CD14-positive monocyte (primary cell): ENCODE measurements around the gene RNF187. TPM values are rescaled to one million over a fixed set of nuclear protein-coding genes. Genes with fewer than 3 reads are reported as not detected.

Experiments
- DNase-seq, 3 donors: peaks; one replicate each; pipeline ENCODE4 v3.0.0-alpha.2; 2011 to 2022
- H2AFZ ChIP-seq: 2 replicates; pipeline ENCODE4 v1.6.0; 2012; ENCODE audit warnings: mild to moderate bottlenecking, low read depth, low read length, inconsistent platforms; ENCODE audit not compliant: insufficient read depth, poor library complexity, severe bottlenecking
- H3K27ac ChIP-seq, 2 donors: 1 replicate in 1 of 2; 2 replicates in 1 of 2; pipeline ENCODE4 v1.5.1; 2012 to 2013; ENCODE audit warnings: low read length in 2 of 2, control low read depth in 1 of 2, inconsistent platforms in 1 of 2, low read depth in 1 of 2, mild to moderate bottlenecking in 1 of 2
- H3K27me3 ChIP-seq, 2 donors: one replicate each; pipeline versions ENCODE4 v1.6.0 to v1.6.1; 2011 to 2013; ENCODE audit warnings: low read length in 2 of 2; ENCODE audit not compliant: control insufficient read depth in 2 of 2, insufficient read depth in 2 of 2
- H3K36me3 ChIP-seq, 2 donors: replicated peaks in 1 of 2; 1 replicate in 1 of 2; 2 replicates in 1 of 2; pipeline versions ENCODE4 v1.5.1 to v1.6.1; 2012 to 2013; ENCODE audit warnings: low read length in 2 of 2, control low read depth in 1 of 2, inconsistent platforms in 1 of 2, mild to moderate bottlenecking in 1 of 2; ENCODE audit not compliant: insufficient read depth in 2 of 2, control insufficient read depth in 1 of 2
- H3K4me1 ChIP-seq, 2 donors: 1 replicate in 1 of 2; 2 replicates in 1 of 2; pipeline versions ENCODE4 v1.5.1 to v1.6.1; 2012 to 2013; ENCODE audit warnings: low read length in 2 of 2, control low read depth in 1 of 2, inconsistent platforms in 1 of 2, mild to moderate bottlenecking in 1 of 2, moderate library complexity in 1 of 2; ENCODE audit not compliant: insufficient read depth in 2 of 2, control insufficient read depth in 1 of 2
- H3K4me2 ChIP-seq: replicated peaks from 2 replicates; pipeline ENCODE3; 2012; ENCODE audit warnings: low read length, moderate library complexity, mild to moderate bottlenecking; ENCODE audit not compliant: poor library complexity, severe bottlenecking; ENCODE audit errors: extremely low read depth
- H3K4me3 ChIP-seq, 3 experiments: fragments of 200-600 bp in 1 of 3; sonication (generic) in 1 of 3; replicated peaks in 1 of 3; 1 replicate in 2 of 3; 2 replicates in 1 of 3; pipeline ENCODE4 v1.5.1; 2011 to 2013; ENCODE audit warnings: low read length in 3 of 3, mild to moderate bottlenecking in 3 of 3, control low read depth in 2 of 3, low read depth in 2 of 3, inconsistent platforms in 1 of 3, moderate library complexity in 1 of 3
- H3K79me2 ChIP-seq: 2 replicates; pipeline ENCODE4 v1.6.0; 2012; ENCODE audit warnings: mild to moderate bottlenecking, control low read depth, inconsistent platforms, low read length, moderate library complexity; ENCODE audit not compliant: insufficient read depth
- H3K9ac ChIP-seq: 2 replicates; pipeline ENCODE4 v1.6.0; 2017; ENCODE audit warnings: low read length, mild to moderate bottlenecking; ENCODE audit not compliant: insufficient read depth, poor library complexity, severe bottlenecking
- H3K9me3 ChIP-seq, 2 donors: replicated peaks in 1 of 2; 1 replicate in 1 of 2; 2 replicates in 1 of 2; pipeline versions ENCODE4 v1.5.1 to v1.6.1; 2012 to 2013; ENCODE audit warnings: low read length in 2 of 2, control low read depth in 1 of 2; ENCODE audit not compliant: control insufficient read depth in 1 of 2, insufficient read depth in 1 of 2
- H4K20me1 ChIP-seq: 2 replicates; pipeline ENCODE4 v1.6.0; 2012; ENCODE audit warnings: mild to moderate bottlenecking, low read length, control low read depth, moderate library complexity; ENCODE audit not compliant: insufficient read depth
- H3K27ac Mint-ChIP-seq, 7 donors: one replicate each; pipeline ENCODE4 v1.8.0; 2020; ENCODE audit warnings: mild to moderate bottlenecking in 7 of 7, mixed read lengths in 7 of 7, moderate library complexity in 6 of 7, inconsistent platforms in 2 of 7
- H3K27me3 Mint-ChIP-seq, 3 donors: one replicate each; pipeline ENCODE4 v1.8.0; 2021 to 2022; ENCODE audit warnings: low read depth in 3 of 3, mild to moderate bottlenecking in 3 of 3, mixed read lengths in 3 of 3, moderate library complexity in 3 of 3, inconsistent platforms in 1 of 3
- H3K36me3 Mint-ChIP-seq, 2 donors: one replicate each; pipeline ENCODE4 v1.8.0; 2020; ENCODE audit warnings: mixed read lengths in 2 of 2, inconsistent platforms in 1 of 2, mild to moderate bottlenecking in 1 of 2
- H3K4me1 Mint-ChIP-seq: one replicate; pipeline ENCODE4 v1.8.0; 2020; ENCODE audit warnings: mild to moderate bottlenecking, mixed read lengths
- H3K4me3 Mint-ChIP-seq, 2 donors: one replicate each; pipeline ENCODE4 v1.8.0; 2020; ENCODE audit warnings: mild to moderate bottlenecking in 2 of 2, mixed read lengths in 2 of 2, moderate library complexity in 1 of 2
- H3K9me3 Mint-ChIP-seq, 7 donors: one replicate each; pipeline ENCODE4 v1.8.0; 2020 to 2022; ENCODE audit warnings: mixed read lengths in 7 of 7, mild to moderate bottlenecking in 6 of 7, moderate library complexity in 6 of 7, inconsistent platforms in 2 of 7
- CTCF ChIP-seq: fragments of 200-600 bp; IDR thresholded peaks from one replicate; pipeline ENCODE4 v1.8.0; 2022; ENCODE audit warnings: antibody characterized with exemption, mild to moderate bottlenecking
- WGBS: methylation state at CpG from one replicate; pipeline ENCODE4 v1.1.5; 2013; ENCODE audit warnings: missing lambda C conversion rate; ENCODE audit not compliant: insufficient coverage; 5-methylcytosine and 5-hydroxymethylcytosine counted together
- intact Hi-C, 2 donors: fragments of 100-400 bp; cut with micrococcal nuclease; formaldehyde crosslinking; loops; one replicate each; pipeline versions ENCODE4 v1.15.0 to v1.15.1; 2023
- polyA plus RNA-seq, 3 donors: library from polyadenylated mRNA; depleted of rRNA in 1 of 3; unstranded in 2 of 3; stranded (reverse) in 1 of 3; fragments of 300-500 nt in 2 of 3; fragments of >200 nt in 1 of 3; fragmentation: Illumina TruSeq in 2 of 3; gene quantifications; 1 replicate in 2 of 3; 2 replicates in 1 of 3; pipeline ENCODE4 v1.2.3, GENCODE V29; 2012 to 2021

RNF187 gene
- polyA plus RNA-seq, 3 donors = 5.9 to 27.6 (median 24.6) TPM

- Histone ChIP-seq H4K20me1 (no peaks in the 10 kb centered on the region), H3K27me3 (peaks cover 10 to 21% of the 10 kb centered on the region in 2 donors), H3K9me3 (peaks cover 0 to 2% of the 10 kb centered on the region in 2 donors), H3K9ac (no peak overlapping the region), H3K79me2 (no peaks in the 10 kb centered on the region), H2AFZ (no peak overlapping the region), H3K4me2 (no peak overlapping the region), H3K4me1 (peaks cover 0 to 3% of the 10 kb centered on the region in 2 donors), H3K4me3 (no peak overlapping the region), H3K36me3 (no peaks in the 10 kb centered on the region), H3K27ac (no peak overlapping the region)
- Mint-ChIP-seq H3K27me3 (peaks cover 35 to 55% (median 49%) of the 10 kb centered on the region in 3 donors), H3K4me1 (peaks cover 2% of the 10 kb centered on the region), H3K36me3 (no peaks in the 10 kb centered on the region), H3K9me3 (peaks cover 0 to 10% (median 2%) of the 10 kb centered on the region in 7 donors), H3K27ac (no peak overlapping the region), H3K4me3 (peak overlapping the region in 1 of 2 donors; percentile 24)
- DNase-seq = no peak
- intact Hi-C loops = loop anchor here in 1 of 2 donors (5.0 kb wide), 1 partner anchor 516 kb away; no protein-coding TSS in a partner anchor
- WGBS = 27% methylated on average over 10 of the region's 14 CpGs
- TF ChIP-seq CTCF = no peak
These were observed 26.2 kb downstream of the RNF187 start for GRCh38 chr1:228513236-228513900.

- intact Hi-C loops = loop anchor here in 1 of 2 donors (5.0 kb wide), 1 partner anchor 517 kb away; no protein-coding TSS in a partner anchor
- WGBS = 89% methylated on average over 7 of the region's 7 CpGs
These were observed 27.2 kb downstream of the RNF187 start for GRCh38 chr1:228514421-228514820.

More at GRCh38 chr1:228514421-228514820, 27.2 kb downstream of the RNF187 start:
- Histone ChIP-seq H2AFZ (no peak overlapping the region), H3K27ac (no peak overlapping the region), H3K79me2 (no peaks in the 10 kb centered on the region), H3K4me3 (no peak overlapping the region), H3K9me3 (no peaks in the 10 kb centered on the region), H4K20me1 (no peaks in the 10 kb centered on the region), H3K4me2 (no peak overlapping the region), H3K4me1 (peaks cover 1 to 13% of the 10 kb centered on the region in 2 donors), H3K36me3 (no peaks in the 10 kb centered on the region), H3K9ac (no peak overlapping the region), H3K27me3 (peaks cover 10 to 21% of the 10 kb centered on the region in 2 donors)
- Mint-ChIP-seq H3K9me3 (peaks cover 0 to 6% (median 0%) of the 10 kb centered on the region in 7 donors), H3K36me3 (no peaks in the 10 kb centered on the region), H3K4me1 (peaks cover 11% of the 10 kb centered on the region), H3K4me3 (no peak overlapping the region), H3K27ac (no peak overlapping the region), H3K27me3 (peaks cover 35 to 52% (median 49%) of the 10 kb centered on the region in 3 donors)
- no peak for TF ChIP-seq CTCF
- no peak for DNase-seq
